NCI-H82 treated with DMSO at 0.1 percent for 48 hours (cell line): Measurements from ENCODE around the gene ARHGAP10.
"Not testable (repeated sequence)": the region's sequence is repeated elsewhere in the genome, so short reads cannot be mapped to it uniquely, and the experiment has no call there.

Experiments
- DNase-seq: peaks from one replicate; lab custom pipeline; 2025; ENCODE audit not compliant: unreplicated experiment; lab: John Stamatoyannopoulos, UW

The ARHGAP10 gene

GRCh38 chr4:147980586-147980985 lies 248.7 kb downstream of the ARHGAP10 start:
- no peak for DNase-seq

GRCh38 chr4:147981305-147981704 lies 249.4 kb downstream of the ARHGAP10 start:
- DNase-seq = no peak

- no peak for DNase-seq
Observed at GRCh38 chr4:147984065-147984777, 252.3 kb downstream of the ARHGAP10 start.

DNA sequence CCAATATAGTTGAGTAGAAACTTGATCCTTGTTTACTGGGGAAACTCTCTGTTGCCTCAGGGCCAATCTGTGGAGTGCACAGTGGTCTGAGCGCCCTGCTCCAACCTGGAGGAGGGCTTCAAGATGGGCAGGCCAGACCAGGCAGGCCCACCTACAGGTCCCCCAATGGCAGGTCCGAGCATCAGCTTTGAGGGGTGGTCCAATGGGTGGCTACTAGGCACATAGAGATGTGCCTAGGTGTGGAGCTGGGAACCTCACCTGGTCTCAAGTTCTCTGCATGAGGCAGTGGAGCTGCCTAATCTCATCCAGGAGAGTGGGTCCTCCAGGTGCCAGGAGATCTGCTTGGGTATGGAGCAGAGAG lies 252.9 kb downstream of the ARHGAP10 start:
- DNase-seq = no peak

GRCh38 chr4:147985376-147985775 lies 253.5 kb downstream of the ARHGAP10 start:
- no peak for DNase-seq

- no peak for DNase-seq
Observed at GRCh38 chr4:147987252-147987651, 255.4 kb downstream of the ARHGAP10 start.

GRCh38 chr4:147991543-147992283 lies 259.8 kb downstream of the ARHGAP10 start:
- no peak for DNase-seq

- peak; percentile 90 for DNase-seq
Observed at GRCh38 chr4:147994076-147994475, 262.2 kb downstream of the ARHGAP10 start.

DNA sequence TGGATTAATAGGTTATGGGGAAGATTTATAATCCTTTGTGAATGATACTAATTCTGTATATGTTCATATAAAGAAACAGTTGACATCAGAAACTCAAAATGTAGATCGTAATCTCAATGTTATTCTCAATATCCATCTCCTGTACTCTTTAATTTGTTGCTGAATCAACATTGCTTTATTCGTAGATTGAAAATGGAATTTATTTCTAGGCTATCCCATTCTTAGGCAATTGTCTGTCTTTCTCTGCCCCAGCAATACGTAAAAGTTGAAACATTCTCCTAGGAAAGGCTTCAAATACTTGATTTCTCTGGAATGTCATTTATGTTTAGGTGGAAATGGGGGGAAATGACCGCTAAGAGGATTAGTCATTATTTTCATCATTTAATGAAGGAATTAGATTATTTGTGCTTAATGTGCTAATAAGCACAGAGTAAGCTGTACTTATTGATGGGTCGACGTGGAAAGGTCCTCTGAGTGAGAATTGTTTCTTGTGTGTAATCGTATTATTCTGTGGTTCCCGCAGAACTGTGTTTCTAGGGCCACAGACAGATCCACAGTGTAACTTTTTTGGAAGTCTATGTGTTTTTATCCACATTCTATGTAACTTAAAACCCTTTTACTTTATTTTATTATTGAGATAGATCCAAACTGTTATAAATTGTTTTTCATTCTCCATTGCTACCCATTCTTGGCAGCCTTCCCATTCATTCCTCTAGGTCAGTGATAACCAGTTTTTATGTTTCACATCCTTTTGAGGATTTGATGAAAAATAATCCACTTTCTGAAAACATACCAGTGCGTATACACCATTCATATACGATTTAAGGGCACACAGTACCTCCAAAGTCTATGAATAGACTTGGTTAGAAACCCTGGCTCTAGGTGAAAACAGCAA lies 262.9 kb downstream of the ARHGAP10 start:
- DNase-seq = peak; percentile 63

DNA sequence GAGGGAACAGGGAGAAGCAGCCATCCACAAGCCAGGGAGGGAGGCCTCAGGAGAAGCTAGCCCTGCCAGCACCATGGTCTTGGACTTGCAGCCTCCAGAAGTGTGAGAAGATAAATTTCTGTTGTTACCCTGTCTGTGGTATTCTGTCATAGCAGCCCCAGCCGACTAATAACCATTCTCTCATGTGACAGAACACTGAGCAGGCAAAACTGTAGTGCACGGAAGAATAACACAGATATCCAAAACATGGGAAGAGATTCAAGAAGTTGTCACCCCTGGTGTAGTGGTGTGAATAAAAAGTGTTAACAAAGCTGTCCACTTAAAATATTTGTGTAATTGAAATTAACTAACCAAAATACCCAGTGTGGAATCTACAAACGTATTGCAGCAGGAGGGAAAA lies 265.0 kb downstream of the ARHGAP10 start:
- DNase-seq = no peak

DNA sequence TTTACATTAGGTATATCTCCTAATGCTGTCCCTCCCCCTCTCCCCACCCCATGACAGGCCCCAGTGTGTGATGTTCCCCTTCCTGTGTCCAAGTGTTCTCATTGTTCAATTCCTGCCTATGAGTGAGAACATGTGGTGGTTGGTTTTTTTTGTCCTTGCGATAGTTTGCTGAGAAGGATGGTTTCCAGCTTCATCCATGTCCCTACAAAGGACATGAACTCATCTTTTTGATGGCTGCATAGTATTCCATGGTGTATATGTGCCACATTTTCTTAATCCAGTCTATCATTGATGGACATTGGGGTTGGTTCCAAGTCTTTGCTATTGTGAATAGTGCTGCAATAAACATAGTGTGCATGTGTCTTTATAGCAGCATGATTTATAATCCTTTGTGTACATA lies 268.1 kb downstream of the ARHGAP10 start:
- DNase-seq = not testable (repeated sequence)

- DNase-seq = no peak
Observed at GRCh38 chr4:148004228-148004857, 272.5 kb downstream of the ARHGAP10 start.

DNA sequence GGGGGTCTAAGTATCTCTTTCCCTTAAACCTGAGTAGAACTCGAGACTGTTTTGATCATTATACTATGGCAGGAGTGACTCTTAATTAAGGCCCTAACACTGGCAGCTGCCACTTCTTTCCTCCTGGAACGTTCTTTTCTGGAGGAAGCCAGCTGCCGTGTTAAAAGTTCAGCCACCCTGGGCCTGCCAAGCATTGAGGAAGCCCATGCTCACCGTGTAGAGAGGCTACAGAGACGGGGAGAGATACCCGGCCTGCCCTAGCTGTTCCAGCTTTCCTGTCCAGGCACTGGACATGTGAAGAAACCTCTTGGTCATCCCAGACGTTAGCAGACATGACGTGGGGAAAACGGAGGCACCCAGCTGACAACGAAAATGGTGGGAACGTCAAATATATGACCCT lies 274.1 kb downstream of the ARHGAP10 start:
- DNase-seq = no peak

DNA sequence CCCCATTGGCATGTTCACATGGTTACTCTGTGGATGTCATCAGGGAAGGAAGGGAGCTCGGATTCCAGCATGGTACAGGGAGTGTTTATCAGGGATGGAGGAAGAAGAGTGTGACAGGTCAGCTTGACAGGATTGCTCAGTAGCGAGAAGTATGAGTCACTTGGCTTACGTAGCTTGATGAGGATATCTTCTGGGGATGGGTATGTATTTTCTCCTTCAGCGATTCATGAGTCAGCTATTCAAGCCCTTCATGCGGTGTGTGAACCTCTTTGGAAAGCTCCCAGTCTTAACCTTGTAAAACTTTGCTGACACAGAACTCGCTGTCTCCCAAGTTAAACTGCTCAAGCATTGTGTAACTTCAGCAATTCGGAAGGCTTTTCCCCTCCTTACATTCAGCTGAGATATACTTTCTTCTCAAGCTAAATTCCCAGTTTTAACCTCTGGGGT lies 275.4 kb downstream of the ARHGAP10 start:
- no peak for DNase-seq

DNA sequence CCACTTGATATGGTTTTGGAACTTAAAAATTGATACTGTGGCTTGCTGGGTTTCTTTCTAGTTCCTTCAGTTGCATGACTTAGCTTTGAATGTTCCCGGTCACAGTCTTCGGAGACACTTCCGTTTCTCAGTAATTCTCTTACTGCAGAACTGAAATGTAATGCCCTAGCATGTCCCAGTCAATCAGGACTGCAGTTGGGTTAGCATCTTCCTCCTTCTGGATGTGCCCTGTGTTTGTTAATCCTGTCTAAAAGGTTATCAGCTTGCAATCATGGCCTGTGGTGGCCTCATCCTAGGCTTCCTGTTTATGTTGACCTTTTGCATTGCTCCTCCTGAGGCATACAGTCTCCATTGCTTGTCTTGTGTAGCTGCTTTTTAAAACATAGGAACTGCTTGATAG lies 275.9 kb downstream of the ARHGAP10 start:
- DNase-seq = no peak

GRCh38 chr4:148015058-148015457 lies 283.2 kb downstream of the ARHGAP10 start:
- DNase-seq = no peak

- DNase-seq = no peak
Observed at GRCh38 chr4:148015468-148015867, 283.6 kb downstream of the ARHGAP10 start.

DNA sequence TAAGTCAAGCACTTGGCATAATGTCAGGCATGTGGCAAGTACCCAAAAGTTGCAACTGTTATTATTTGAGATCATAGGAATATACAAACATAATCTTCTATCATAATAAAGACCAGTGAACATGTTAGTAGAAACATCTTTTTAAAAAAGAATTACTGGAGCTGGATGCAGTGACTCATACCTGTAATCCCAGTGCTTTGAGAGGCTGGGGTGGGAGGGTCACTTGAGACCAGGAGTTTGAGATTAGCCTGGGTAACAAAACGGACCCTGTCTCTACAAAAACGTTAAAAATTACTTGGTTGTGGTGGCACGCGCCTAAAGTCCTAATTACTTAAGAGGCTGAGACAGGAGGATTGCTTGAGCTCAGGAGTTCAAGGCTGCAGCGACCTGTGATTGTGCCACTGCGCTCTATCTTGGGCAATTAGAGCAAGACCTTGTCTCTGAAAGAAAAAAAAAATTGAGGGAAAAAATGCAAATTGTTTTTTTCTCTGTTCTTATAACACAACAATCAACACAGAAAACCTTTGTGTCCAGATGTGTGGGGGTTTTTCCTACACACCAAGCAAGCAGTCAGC lies 284.3 kb downstream of the ARHGAP10 start:
- DNase-seq = no peak

DNA sequence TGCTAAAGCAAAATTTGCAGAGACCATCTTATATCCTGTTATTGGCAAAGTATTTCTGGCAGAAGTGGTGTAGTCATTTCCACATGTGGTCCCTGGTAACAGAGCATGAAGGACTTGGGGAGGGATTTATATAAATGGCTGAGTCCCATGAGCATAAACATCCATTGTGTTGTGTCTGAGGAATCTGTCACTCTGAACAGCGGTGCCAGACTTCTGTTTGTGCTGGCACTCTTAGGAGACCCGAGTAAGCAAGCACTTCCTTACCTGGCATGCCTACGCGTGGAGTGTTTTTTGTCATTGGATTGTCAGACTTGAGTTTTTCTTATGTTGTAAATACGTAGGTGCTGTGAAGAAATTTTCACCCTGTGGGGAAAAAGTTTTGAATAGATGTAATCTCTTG lies 285.9 kb downstream of the ARHGAP10 start:
- no peak for DNase-seq

DNA sequence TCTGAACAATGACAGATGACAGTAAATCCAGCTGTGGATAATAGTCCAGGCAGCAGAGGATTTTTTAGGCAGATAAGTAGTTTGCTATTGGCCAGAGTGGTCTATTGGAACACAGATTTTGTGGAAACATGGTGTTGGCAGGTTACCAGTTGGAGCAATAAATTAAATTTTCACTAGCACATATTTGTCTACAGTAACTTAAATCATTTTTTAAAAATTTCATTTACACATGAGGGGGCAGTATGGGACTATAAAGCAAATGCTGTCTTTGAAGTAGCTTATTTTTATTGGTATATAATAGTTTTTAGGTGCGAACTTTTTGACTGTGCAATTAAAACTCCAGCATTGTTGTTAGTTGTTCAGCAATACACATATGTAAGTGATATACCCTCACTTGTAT lies 289.8 kb downstream of the ARHGAP10 start:
- DNase-seq = no peak

DNA sequence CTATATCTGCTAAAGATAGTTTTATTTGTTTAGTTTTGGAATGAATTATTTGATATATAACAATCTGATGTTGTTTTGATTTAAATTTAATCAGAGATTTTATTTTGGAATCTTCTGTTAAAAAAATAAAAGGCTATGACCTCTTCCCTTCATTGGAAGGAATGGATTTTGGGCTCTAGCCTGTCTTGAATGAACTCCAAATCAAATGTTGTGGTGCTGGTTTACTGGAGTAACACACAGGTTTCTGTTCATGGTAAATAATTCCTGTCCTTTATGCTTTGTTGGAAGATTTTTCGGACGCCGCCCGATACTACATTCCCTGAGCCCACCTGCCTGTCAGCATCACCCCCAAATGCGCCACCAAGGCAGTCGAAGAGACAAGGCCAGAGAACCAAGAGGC lies 291.1 kb downstream of the ARHGAP10 start:
- no peak for DNase-seq
